ENCODE results near the gene CRIM1. TPM values are rescaled to one million over a fixed set of nuclear protein-coding genes. Genes with fewer than 3 reads are reported as not detected.

The CRIM1 gene
- total RNA-seq, 4 donors from 2014 or later, result 73.7 to 134 (median 80.7) TPM

DNA sequence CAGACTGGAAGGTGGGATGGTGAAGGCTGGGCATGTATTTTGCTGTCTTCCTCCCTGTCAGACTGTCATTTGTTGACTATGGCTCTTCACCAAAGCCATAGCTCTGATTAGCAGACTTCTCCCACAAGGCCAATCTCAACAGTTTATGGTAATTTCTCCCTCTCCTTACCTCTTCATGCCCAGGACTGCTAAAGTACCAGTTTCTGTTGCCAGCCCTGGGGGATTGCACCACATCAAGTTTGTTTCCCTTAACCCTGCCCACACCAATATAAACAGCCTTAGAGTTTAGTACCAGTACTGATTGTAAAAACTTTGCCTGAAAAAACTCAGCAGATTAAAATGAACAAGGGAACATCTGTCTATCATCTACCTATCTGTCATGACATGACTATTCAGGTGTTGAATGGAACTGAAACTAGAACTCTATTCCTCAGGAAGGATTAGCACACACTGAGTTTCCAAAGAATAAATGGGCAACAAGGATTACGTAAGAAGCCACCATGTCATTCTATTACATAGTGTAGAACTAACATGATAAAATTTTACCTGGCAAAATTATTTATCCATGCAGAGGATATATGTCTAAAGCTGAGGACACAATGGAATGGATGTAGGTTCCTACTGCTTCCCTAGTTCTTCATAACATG, 228.7 kb downstream of the CRIM1 start:
- Histone ChIP-seq H3K36me3 (peaks cover 0 to 23% (median 0%) of the 10 kb centered on the region in 4 donors), H3K4me3 (no peak overlapping the region), H3K27ac (no peak overlapping the region), H3K9me3 (no peaks in the 10 kb centered on the region), H3K4me1 (peaks cover 0 to 5% (median 0%) of the 10 kb centered on the region in 4 donors), H3K27me3 (no peaks in the 10 kb centered on the region)
- WGBS, 2 donors (ENCODE audit: low coverage in 1 of 2), result 100% methylated on average over 1 of the region's 1 CpG
- in situ Hi-C loops (cut with MboI; ENCODE audit: low pct_ligation_motif_present in 1 of 4, low pct_unique_long_range_greater_than_20kb in 1 of 4, low sequenced_read_pairs in 3 of 4) (no loop called here), intact Hi-C loops (cut with DNase I; ENCODE audit: low total_unique reads) (no loop called here)
- no peak for DNase-seq
- TF ChIP-seq EP300 (IDR thresholded peaks at IDR 0.05; ENCODE audit: low read depth), result no peak
- TF ChIP-seq POLR2AphosphoS5 (IDR thresholded peaks at IDR 0.05), result no peak
- TF ChIP-seq, protein P1, sequence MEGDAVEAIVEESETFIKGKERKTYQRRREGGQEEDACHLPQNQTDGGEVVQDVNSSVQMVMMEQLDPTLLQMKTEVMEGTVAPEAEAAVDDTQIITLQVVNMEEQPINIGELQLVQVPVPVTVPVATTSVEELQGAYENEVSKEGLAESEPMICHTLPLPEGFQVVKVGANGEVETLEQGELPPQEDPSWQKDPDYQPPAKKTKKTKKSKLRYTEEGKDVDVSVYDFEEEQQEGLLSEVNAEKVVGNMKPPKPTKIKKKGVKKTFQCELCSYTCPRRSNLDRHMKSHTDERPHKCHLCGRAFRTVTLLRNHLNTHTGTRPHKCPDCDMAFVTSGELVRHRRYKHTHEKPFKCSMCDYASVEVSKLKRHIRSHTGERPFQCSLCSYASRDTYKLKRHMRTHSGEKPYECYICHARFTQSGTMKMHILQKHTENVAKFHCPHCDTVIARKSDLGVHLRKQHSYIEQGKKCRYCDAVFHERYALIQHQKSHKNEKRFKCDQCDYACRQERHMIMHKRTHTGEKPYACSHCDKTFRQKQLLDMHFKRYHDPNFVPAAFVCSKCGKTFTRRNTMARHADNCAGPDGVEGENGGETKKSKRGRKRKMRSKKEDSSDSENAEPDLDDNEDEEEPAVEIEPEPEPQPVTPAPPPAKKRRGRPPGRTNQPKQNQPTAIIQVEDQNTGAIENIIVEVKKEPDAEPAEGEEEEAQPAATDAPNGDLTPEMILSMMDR (IDR thresholded peaks at IDR 0.05), result no peak
- no peak for TF ChIP-seq POLR2A (IDR thresholded peaks at IDR 0.05)

DNA sequence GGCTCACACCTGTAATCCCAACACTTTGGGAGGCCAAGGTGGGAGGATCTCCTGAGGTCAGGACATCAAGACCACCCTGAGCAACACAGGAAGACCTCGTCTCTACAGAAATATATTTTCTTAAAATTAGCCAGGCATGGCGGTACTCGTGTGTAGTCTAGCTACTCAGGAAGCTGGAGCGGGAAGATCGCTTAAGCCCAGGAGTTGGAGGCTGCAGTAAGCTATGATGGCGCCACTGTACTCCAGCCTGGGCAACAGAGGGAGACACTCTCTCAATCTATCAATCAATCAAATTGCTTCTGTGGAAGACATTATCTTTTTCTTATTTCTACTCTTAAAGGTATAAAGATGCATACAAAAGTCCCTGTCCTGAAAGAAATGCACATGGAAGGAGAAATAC, 231.1 kb downstream of the CRIM1 start:
- H3K9me3 ChIP-seq, result no peaks in the 10 kb centered on the region
- H3K27ac ChIP-seq, result no peak overlapping the region
- TF ChIP-seq, protein P1 (IDR thresholded peaks at IDR 0.05), result no peak
- no peak for TF ChIP-seq POLR2AphosphoS5 (IDR thresholded peaks at IDR 0.05)
- TF ChIP-seq EP300 (IDR thresholded peaks at IDR 0.05; ENCODE audit: low read depth), result no peak
- TF ChIP-seq POLR2A (IDR thresholded peaks at IDR 0.05), result no peak
- intact Hi-C loops (cut with DNase I; ENCODE audit: low total_unique reads), result no loop called here
- 93 to 97% methylated on average over 3 to 6 of the region's 6 CpGs for WGBS, 2 donors (ENCODE audit: low coverage in 1 of 2)
- no peak overlapping the region for H3K4me3 ChIP-seq
- DNase-seq, result no peak
- H3K27me3 ChIP-seq, result no peaks in the 10 kb centered on the region
- in situ Hi-C loops (cut with MboI; ENCODE audit: low pct_ligation_motif_present in 1 of 4, low pct_unique_long_range_greater_than_20kb in 1 of 4, low sequenced_read_pairs in 3 of 4), result no loop called here
- H3K4me1 ChIP-seq, result peaks cover 0 to 7% (median 0%) of the 10 kb centered on the region in 4 donors
- H3K36me3 ChIP-seq, result peaks cover 0 to 5% (median 0%) of the 10 kb centered on the region in 4 donors

DNA sequence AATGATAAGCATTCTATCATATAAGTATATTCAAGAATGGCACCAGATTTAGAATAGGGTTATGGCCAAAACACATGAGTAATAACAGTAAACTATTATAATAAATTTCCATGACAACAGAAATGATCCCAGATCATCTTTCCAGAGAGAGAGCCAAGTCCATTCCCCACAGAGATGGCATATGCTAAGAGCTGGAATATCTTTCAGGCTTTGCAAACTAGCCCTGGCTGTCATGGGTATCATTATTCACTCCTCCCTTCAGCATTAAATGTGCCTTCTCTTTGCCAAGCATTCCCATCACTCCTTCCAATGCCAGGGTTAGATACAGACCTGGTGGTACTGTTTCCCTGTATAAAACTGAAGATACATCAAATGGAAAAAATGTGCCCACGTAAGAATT, 231.5 kb downstream of the CRIM1 start:
- H3K27me3 ChIP-seq, result no peaks in the 10 kb centered on the region
- 81 to 94% methylated on average over 1 of the region's 1 CpG for WGBS, 2 donors (ENCODE audit: low coverage in 1 of 2)
- H3K4me1 ChIP-seq, result peaks cover 0 to 7% (median 0%) of the 10 kb centered on the region in 4 donors
- in situ Hi-C loops (cut with MboI; ENCODE audit: low pct_ligation_motif_present in 1 of 4, low pct_unique_long_range_greater_than_20kb in 1 of 4, low sequenced_read_pairs in 3 of 4), result no loop called here
- intact Hi-C loops (cut with DNase I; ENCODE audit: low total_unique reads), result no loop called here
- no peak overlapping the region for H3K27ac ChIP-seq
- DNase-seq, result no peak
- no peak for TF ChIP-seq EP300 (IDR thresholded peaks at IDR 0.05; ENCODE audit: low read depth)
- no peak for TF ChIP-seq POLR2AphosphoS5 (IDR thresholded peaks at IDR 0.05)
- no peak for TF ChIP-seq POLR2A (IDR thresholded peaks at IDR 0.05)
- TF ChIP-seq, protein P1 (IDR thresholded peaks at IDR 0.05), result no peak
- H3K4me3 ChIP-seq, result no peak overlapping the region
- no peaks in the 10 kb centered on the region for H3K9me3 ChIP-seq
- peaks cover 0 to 5% (median 0%) of the 10 kb centered on the region in 4 donors for H3K36me3 ChIP-seq

DNA sequence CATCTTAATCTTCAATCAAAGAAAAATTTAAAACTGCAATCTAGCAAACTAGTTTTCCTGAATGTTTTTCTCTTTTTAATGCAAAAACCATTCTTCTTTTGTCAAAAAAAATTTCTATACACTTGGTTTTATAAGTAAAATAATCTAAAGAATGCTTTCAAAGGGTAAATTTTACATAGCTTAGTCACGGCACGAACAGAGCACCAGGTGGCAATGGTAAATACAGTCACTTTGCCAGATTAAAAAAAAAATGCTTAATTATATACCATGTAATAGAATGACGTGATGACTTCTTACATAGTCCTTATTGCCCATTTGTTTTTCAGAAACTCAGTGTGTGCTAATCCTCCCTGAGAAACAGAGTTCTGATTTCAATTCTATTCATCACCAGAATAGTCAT, 232.0 kb downstream of the CRIM1 start:
- in situ Hi-C loops (cut with MboI; ENCODE audit: low pct_ligation_motif_present in 1 of 4, low pct_unique_long_range_greater_than_20kb in 1 of 4, low sequenced_read_pairs in 3 of 4) (no loop called here), intact Hi-C loops (cut with DNase I; ENCODE audit: low total_unique reads) (no loop called here)
- no peaks in the 10 kb centered on the region for H3K27me3 ChIP-seq
- peaks cover 0 to 5% (median 0%) of the 10 kb centered on the region in 4 donors for H3K36me3 ChIP-seq
- no peak for DNase-seq
- TF ChIP-seq POLR2AphosphoS5 (IDR thresholded peaks at IDR 0.05) (no peak), POLR2A (IDR thresholded peaks at IDR 0.05) (no peak), EP300 (IDR thresholded peaks at IDR 0.05; ENCODE audit: low read depth) (no peak)
- TF ChIP-seq, protein P1 (IDR thresholded peaks at IDR 0.05), result no peak
- no peaks in the 10 kb centered on the region for H3K9me3 ChIP-seq
- H3K4me1 ChIP-seq, result peaks cover 0 to 7% (median 0%) of the 10 kb centered on the region in 4 donors
- no peak overlapping the region for H3K27ac ChIP-seq
- 39 to 54% methylated on average over 3 of the region's 3 CpGs for WGBS, 2 donors (ENCODE audit: low coverage in 1 of 2)
- H3K4me3 ChIP-seq, result no peak overlapping the region
